GM23338 (cell line): ENCODE results near the gene CLTA. TPM values are rescaled to one million over a fixed set of nuclear protein-coding genes. Genes with fewer than 3 reads are reported as not detected.

Source experiments
- ATAC-seq: fragments of 200-7000 bp; cut with Tn5 transposase; 3 replicates; pipeline ENCODE4 v1.9.1; 2020
- DNase-seq: peaks from one replicate; pipeline ENCODE4 v3.0.0-alpha.2; 2015; ENCODE audit warnings: low spot score
- H2AFZ ChIP-seq: fragments of 200-600 bp; sonication (generic); 2 replicates; pipeline ENCODE4 v1.8.0; 2016; ENCODE audit warnings: antibody characterized with exemption, mild to moderate bottlenecking, moderate library complexity
- H3F3A ChIP-seq: fragments of 200-600 bp; sonication (generic); replicated peaks from 2 replicates; pipeline ENCODE4 v1.8.0; 2017; ENCODE audit warnings: antibody characterized with exemption, mixed run types, low read depth
- H3K27ac ChIP-seq: fragments of 200-600 bp; sonication (generic); 2 replicates; pipeline ENCODE4 v1.6.1; 2016; ENCODE audit warnings: low read depth
- H3K27me3 ChIP-seq: fragments of 200-600 bp; sonication (generic); 2 replicates; pipeline ENCODE4 v1.8.0; 2016; ENCODE audit warnings: mild to moderate bottlenecking, mixed run types, moderate library complexity; ENCODE audit not compliant: insufficient read depth
- H3K36me3 ChIP-seq: fragments of 200-600 bp; sonication (generic); 2 replicates; pipeline ENCODE4 v1.8.0; 2016; ENCODE audit warnings: mild to moderate bottlenecking; ENCODE audit not compliant: insufficient read depth
- H3K4me1 ChIP-seq: fragments of 200-600 bp; sonication (generic); 2 replicates; pipeline ENCODE4 v1.8.0; 2016; ENCODE audit warnings: mild to moderate bottlenecking, moderate library complexity; ENCODE audit not compliant: insufficient read depth
- H3K4me2 ChIP-seq: fragments of 200-600 bp; sonication (generic); 2 replicates; pipeline ENCODE4 v1.7.1; 2017; ENCODE audit warnings: mixed run types
- H3K4me3 ChIP-seq: fragments of 200-600 bp; sonication (generic); 2 replicates; pipeline ENCODE4 v1.6.1; 2016; ENCODE audit warnings: mixed run types
- H3K79me2 ChIP-seq: fragments of 200-600 bp; sonication (generic); replicated peaks from 2 replicates; pipeline ENCODE4 v1.8.0; 2017; ENCODE audit warnings: mild to moderate bottlenecking; ENCODE audit not compliant: insufficient read depth
- H3K9me2 ChIP-seq: fragments of 200-600 bp; sonication (generic); 2 replicates; pipeline ENCODE4 v1.8.0; 2017; ENCODE audit not compliant: insufficient read depth
- H4K20me1 ChIP-seq: fragments of 200-600 bp; sonication (generic); replicated peaks from 2 replicates; pipeline ENCODE4 v1.8.0; 2017; ENCODE audit warnings: mild to moderate bottlenecking; ENCODE audit not compliant: insufficient read depth
- H3K27ac Mint-ChIP-seq: 2 replicates; pipeline ENCODE4 v1.8.0; 2020; ENCODE audit warnings: inconsistent platforms, mild to moderate bottlenecking, moderate library complexity, mixed read lengths
- H3K27me3 Mint-ChIP-seq: 3 replicates; pipeline ENCODE4 v1.8.0; 2022; ENCODE audit warnings: low read depth, mild to moderate bottlenecking, moderate library complexity, mixed read lengths, inconsistent platforms; ENCODE audit not compliant: insufficient read depth, poor library complexity
- H3K36me3 Mint-ChIP-seq: 3 replicates; pipeline ENCODE4 v1.8.0; 2021; ENCODE audit warnings: low read depth, mild to moderate bottlenecking, inconsistent platforms, moderate library complexity, mixed read lengths
- H3K4me1 Mint-ChIP-seq: 3 replicates; pipeline ENCODE4 v1.8.0; 2020; ENCODE audit warnings: mild to moderate bottlenecking, inconsistent platforms, mixed read lengths
- H3K4me3 Mint-ChIP-seq: 3 replicates; pipeline ENCODE4 v1.8.0; 2021; ENCODE audit warnings: moderate library complexity, mild to moderate bottlenecking, inconsistent platforms, mixed read lengths
- H3K9me3 Mint-ChIP-seq: 3 replicates; pipeline ENCODE4 v1.8.0; 2020; ENCODE audit warnings: moderate library complexity, mild to moderate bottlenecking, inconsistent platforms, mixed read lengths
- EZH2 ChIP-seq: fragments of 200-600 bp; sonication (generic); IDR thresholded peaks from one replicate; pipeline ENCODE4 v1.8.0; 2017; ENCODE audit warnings: antibody characterized with exemption, mild to moderate bottlenecking, low read depth; ENCODE audit not compliant: unreplicated experiment
- NANOG ChIP-seq: IDR thresholded peaks from 2 replicates; pipeline ENCODE4 v1.6.1; 2016; ENCODE audit warnings: antibody characterized with exemption, borderline replicate concordance
- POLR2AphosphoS5 ChIP-seq: IDR thresholded peaks from 2 replicates; pipeline ENCODE4 v1.6.1; 2016; ENCODE audit warnings: antibody characterized with exemption, low read depth
- ZNF462 ChIP-seq: fragments of 250-450 bp; sonication (Bioruptor Pico); IDR thresholded peaks from 2 replicates; pipeline ENCODE4 v1.5.0; 2020; ENCODE audit warnings: mild to moderate bottlenecking, moderate library complexity
- polyA plus RNA-seq: library from polyadenylated mRNA; unstranded; fragments of >200 nt; fragmentation: Nextera tagmentation; extraction: Ambion mirVana; gene quantifications from 2 replicates; pipeline ENCODE4 v1.2.1, GENCODE V29; 2016
- total RNA-seq: library from RNA; depleted of rRNA; stranded (reverse); fragments of >200 nt; shearing (Covaris generic); gene quantifications from 2 replicates; pipeline ENCODE4 v1.2.3, GENCODE V29; 2014

CLTA gene
- total and polyA plus RNA-seq, 2 experiments from 2014 or later: 223 to 259 TPM

- TF ChIP-seq NANOG: no peak
Measured at GRCh38 chr9:36208521-36209253, 18.0 kb downstream of the CLTA start (continued).

- Histone ChIP-seq H3K27ac (no peak overlapping the region), H3K27me3 (no peaks in the 10 kb centered on the region), H4K20me1 (peaks cover 54% of the 10 kb centered on the region), H3F3A (0 out of 2 replicates have a peak, but pooled peaks cover 2% of the 10 kb centered on the region), H2AFZ (no peak overlapping the region), H3K36me3 (peaks cover 42% of the 10 kb centered on the region), H3K79me2 (peaks cover 76% of the 10 kb centered on the region), H3K4me3 (no peak overlapping the region), H3K4me2 (no peak overlapping the region), H3K4me1 (no peaks in the 10 kb centered on the region), H3K9me2 (no peaks in the 10 kb centered on the region)
- DNase-seq (no peak), ATAC-seq (no peak)
- H3K9me3 Mint-ChIP-seq: no peaks in the 10 kb centered on the region
- H3K27me3 Mint-ChIP-seq: no peaks in the 10 kb centered on the region
- H3K36me3 Mint-ChIP-seq: peaks cover 72% of the 10 kb centered on the region
- H3K4me1 Mint-ChIP-seq: no peaks in the 10 kb centered on the region
- no peak overlapping the region for H3K4me3 Mint-ChIP-seq
- no peak overlapping the region for H3K27ac Mint-ChIP-seq
- TF ChIP-seq ZNF462: no peak
- no peak for TF ChIP-seq POLR2AphosphoS5
- TF ChIP-seq EZH2: no peak
- TF ChIP-seq NANOG: no peak
Measured at GRCh38 chr9:36210722-36211121, 20.0 kb downstream of the CLTA start.
